Ovary (tissue), 9 donors: Measurements from ENCODE around the gene CACNA1C. TPM values are rescaled to one million over a fixed set of nuclear protein-coding genes. Genes with fewer than 3 reads are reported as not detected.

ENCODE experiments used
- DNase-seq, 5 donors: peaks; one replicate each; pipeline ENCODE4 v3.0.0-alpha.2; 2019 to 2020
- H3K27ac ChIP-seq, 2 donors: fragments of 200-600 bp; one replicate each; pipeline versions ENCODE4 v1.5.1 to v1.8.0; 2019 to 2022
- H3K27me3 ChIP-seq: fragments of 200-600 bp; one replicate; pipeline ENCODE4 v1.8.0; 2022
- H3K36me3 ChIP-seq: fragments of 200-600 bp; sonication (generic); one replicate; pipeline ENCODE4 v1.5.1; 2019
- H3K4me1 ChIP-seq: one replicate; pipeline ENCODE4 v1.8.1; 2013; ENCODE audit warnings: mild to moderate bottlenecking, moderate library complexity; ENCODE audit not compliant: insufficient read depth
- H3K4me3 ChIP-seq: fragments of 200-600 bp; sonication (generic); one replicate; pipeline ENCODE4 v1.5.1; 2017
- H3K9me3 ChIP-seq, 2 donors: fragments of 200-600 bp in 1 of 2; sonication (generic) in 1 of 2; one replicate each; pipeline versions ENCODE4 v1.5.1 to v1.8.1; 2013 to 2019; ENCODE audit warnings: mild to moderate bottlenecking in 1 of 2, moderate library complexity in 1 of 2
- EP300 ChIP-seq: sonication (generic); formaldehyde crosslinking; IDR thresholded peaks from one replicate; pipeline ENCODE4 v1.6.1; 2017; ENCODE audit warnings: antibody characterized with exemption
- POLR2A ChIP-seq: fragments of 450-650 bp; IDR thresholded peaks from one replicate; pipeline ENCODE4 v1.6.1; 2017; ENCODE audit warnings: antibody characterized with exemption, mild to moderate bottlenecking, moderate library complexity
- WGBS, 3 donors: extraction: QIAGEN DNeasy Blood & Tissue Kit in 1 of 3; methylation state at CpG; one replicate each; pipeline versions ENCODE4 v1.1.5 to v1.1.7; 2013 to 2017; 5-methylcytosine and 5-hydroxymethylcytosine counted together
- intact Hi-C, 4 donors: fragments of 100-400 bp; cut with DNase I; formaldehyde crosslinking; loops; one replicate each; pipeline versions ENCODE4 v1.11.0 to v1.15.1; 2022 to 2023
- polyA plus RNA-seq, 2 donors: library from polyadenylated mRNA; stranded (reverse); fragments of 200-250 nt in 1 of 2; fragments of 350-450 nt in 1 of 2; fragmentation: Illumina TruSeq in 1 of 2; extraction: RNeasy Lipid Tissue Mini Kit (QIAGEN cat#74804) in 1 of 2; gene quantifications; one replicate each; pipeline ENCODE4 v1.2.3, GENCODE V29; 2013 to 2014
- total RNA-seq, 7 donors: library from RNA; depleted of rRNA in 2 of 7; stranded (reverse); fragments of >200 nt in 2 of 7; fragmentation: NEBNext Ultra II Directional in 3 of 7; extraction: Animal tissue kit (Norgen Biotek cat#: 25700) in 3 of 7; gene quantifications; one replicate each; pipeline versions ENCODE4 v1.1.0 to v1.2.4, GENCODE V29; 2016 to 2023
- TF ChIP-seq, protein P1 (sequence below), 3 donors: fragments of 450-650 bp in 2 of 3; fragments of 200-600 bp in 1 of 3; IDR thresholded peaks; one replicate each; pipeline versions ENCODE4 v1.5.1 to v1.8.0; 2016 to 2022; ENCODE audit warnings: antibody characterized with exemption in 3 of 3, mild to moderate bottlenecking in 1 of 3
- donor health status: DM: no; HTN: no; CAD: no; lungs with moderate emphysema.
- donor health status: DM: no; HTN: no; CAD: no.
- donor health status: Bipolar disorder and iron deficiency.
- donor health status: DM: yes; HTN: yes; CAD: no.
- donor health status: DM: no; HTN: no; CAD: no.
- donor health status: DM: yes; HTN: yes; CAD: no.

CACNA1C gene
- total and polyA plus RNA-seq, 9 donors, result 2.2 to 8.3 (median 3.7) TPM

DNA sequence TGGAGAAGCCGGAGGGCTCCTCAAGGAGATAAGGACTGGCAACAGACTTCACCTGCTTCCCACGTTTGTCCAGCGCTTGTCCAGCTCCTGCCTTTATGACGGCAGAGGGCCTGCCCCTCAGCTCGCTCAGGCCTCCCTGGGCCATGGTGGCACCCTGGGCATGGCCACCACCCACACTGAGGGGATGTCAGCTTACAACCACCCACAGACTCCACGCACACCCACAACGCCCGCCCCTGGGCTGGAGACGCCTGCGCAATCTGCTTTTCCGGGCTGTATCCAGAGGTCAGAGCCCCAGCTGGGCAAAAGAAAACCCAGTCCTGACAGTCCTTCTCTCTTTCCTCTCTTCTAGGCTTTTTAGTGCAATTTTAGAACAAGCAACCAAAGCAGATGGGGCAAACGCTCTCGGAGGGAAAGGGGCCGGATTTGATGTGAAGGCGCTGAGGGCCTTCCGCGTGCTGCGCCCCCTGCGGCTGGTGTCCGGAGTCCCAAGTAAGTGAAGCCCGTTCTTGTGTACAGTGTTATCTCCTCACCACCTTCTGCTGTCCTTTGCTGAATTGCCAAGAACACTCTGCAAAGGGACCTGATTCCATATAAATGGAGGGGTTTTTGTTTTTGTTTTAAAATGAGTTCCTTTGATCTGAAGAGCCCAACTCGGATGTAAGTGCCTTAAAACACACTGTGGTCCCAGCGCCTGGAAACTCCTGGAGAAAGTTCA is 404.6 kb downstream of the CACNA1C start:
- Histone ChIP-seq H3K27ac (no peak overlapping the region), H3K27me3 (no peaks in the 10 kb centered on the region), H3K4me3 (no peak overlapping the region), H3K36me3 (no peaks in the 10 kb centered on the region), H3K9me3 (no peaks in the 10 kb centered on the region), H3K4me1 (no peaks in the 10 kb centered on the region)
- DNase-seq, result no peak
- 78 to 85% (median 82%) methylated on average over 23 of the region's 23 CpGs for WGBS, 3 donors
- no peak for TF ChIP-seq POLR2A
- TF ChIP-seq, protein P1, sequence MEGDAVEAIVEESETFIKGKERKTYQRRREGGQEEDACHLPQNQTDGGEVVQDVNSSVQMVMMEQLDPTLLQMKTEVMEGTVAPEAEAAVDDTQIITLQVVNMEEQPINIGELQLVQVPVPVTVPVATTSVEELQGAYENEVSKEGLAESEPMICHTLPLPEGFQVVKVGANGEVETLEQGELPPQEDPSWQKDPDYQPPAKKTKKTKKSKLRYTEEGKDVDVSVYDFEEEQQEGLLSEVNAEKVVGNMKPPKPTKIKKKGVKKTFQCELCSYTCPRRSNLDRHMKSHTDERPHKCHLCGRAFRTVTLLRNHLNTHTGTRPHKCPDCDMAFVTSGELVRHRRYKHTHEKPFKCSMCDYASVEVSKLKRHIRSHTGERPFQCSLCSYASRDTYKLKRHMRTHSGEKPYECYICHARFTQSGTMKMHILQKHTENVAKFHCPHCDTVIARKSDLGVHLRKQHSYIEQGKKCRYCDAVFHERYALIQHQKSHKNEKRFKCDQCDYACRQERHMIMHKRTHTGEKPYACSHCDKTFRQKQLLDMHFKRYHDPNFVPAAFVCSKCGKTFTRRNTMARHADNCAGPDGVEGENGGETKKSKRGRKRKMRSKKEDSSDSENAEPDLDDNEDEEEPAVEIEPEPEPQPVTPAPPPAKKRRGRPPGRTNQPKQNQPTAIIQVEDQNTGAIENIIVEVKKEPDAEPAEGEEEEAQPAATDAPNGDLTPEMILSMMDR (IDR thresholded peaks at IDR 0.05), result no peak
- no peak for TF ChIP-seq EP300
- intact Hi-C loops, result no loop called here

DNA sequence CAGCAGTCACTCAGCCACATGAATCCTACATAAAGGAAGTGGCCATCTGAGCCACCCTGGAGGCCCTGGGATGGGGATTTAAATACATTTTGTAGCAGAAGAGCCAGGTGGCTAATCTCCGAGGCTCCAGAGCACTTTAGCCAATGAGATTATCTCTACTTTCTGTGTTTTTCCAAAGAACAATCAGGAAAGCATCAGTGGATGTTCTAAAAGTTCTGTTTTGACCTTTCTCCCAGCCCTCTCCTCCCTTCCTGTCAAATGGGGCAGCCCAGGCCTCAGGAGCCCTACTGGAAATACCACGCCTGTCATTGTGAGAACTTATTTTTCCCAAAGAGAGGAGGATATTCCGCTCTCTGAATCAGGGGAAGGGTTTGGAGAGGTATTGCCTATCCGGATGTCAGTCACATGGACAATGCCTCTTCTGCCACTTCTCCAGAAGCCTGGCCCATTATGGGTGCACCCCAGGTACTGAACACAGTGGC is 405.2 kb downstream of the CACNA1C start:
- no peak for TF ChIP-seq POLR2A
- TF ChIP-seq, protein P1 (IDR thresholded peaks at IDR 0.05), result no peak
- TF ChIP-seq EP300, result no peak
- intact Hi-C loops, result no loop called here
- H3K9me3 ChIP-seq, result no peaks in the 10 kb centered on the region
- H3K4me1 ChIP-seq, result no peaks in the 10 kb centered on the region
- H3K27ac ChIP-seq, result no peak overlapping the region
- WGBS, 3 donors, result 65 to 80% (median 75%) methylated on average over 4 of the region's 4 CpGs
- H3K27me3 ChIP-seq, result no peaks in the 10 kb centered on the region
- no peak overlapping the region for H3K4me3 ChIP-seq
- H3K36me3 ChIP-seq, result no peaks in the 10 kb centered on the region
- no peak for DNase-seq

DNA sequence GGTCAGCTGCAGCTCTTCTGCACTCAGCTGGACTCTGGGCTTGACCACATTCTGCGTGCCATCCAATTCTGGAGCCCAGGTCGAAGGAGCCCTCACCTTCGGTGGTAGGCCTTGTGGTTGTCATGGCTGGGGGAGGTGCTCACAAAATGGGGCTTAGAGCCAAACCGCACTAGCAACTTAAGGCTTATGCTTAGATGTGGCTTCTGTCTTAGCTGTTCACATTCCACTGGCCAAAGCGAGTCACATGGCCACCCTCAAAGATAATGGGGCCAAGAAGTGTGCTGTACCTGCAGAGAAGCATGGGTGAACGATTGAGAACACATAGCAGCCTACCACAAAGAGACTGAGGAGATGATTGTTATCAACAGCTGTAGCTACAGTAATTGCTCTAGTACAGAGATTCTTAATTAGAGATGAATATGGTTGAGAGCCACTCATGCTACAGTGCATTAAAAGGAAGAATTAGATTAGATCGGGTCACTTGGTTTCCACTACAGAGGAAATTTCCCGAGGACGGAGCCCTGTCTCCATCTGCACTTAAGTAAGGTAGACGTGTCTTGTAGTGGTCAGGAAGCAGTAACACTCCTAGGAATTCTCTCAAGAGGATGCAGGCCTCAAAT is 407.4 kb downstream of the CACNA1C start:
- H3K4me3 ChIP-seq, result no peak overlapping the region
- DNase-seq, result no peak
- TF ChIP-seq, protein P1 (IDR thresholded peaks at IDR 0.05), result no peak
- TF ChIP-seq POLR2A, result no peak
- no peak for TF ChIP-seq EP300
- intact Hi-C loops, result no loop called here
- H3K4me1 ChIP-seq, result no peaks in the 10 kb centered on the region
- H3K9me3 ChIP-seq, result no peaks in the 10 kb centered on the region
- H3K27me3 ChIP-seq, result no peaks in the 10 kb centered on the region
- no peak overlapping the region for H3K27ac ChIP-seq
- 88 to 94% (median 92%) methylated on average over 10 of the region's 10 CpGs for WGBS, 3 donors
- no peaks in the 10 kb centered on the region for H3K36me3 ChIP-seq

DNA sequence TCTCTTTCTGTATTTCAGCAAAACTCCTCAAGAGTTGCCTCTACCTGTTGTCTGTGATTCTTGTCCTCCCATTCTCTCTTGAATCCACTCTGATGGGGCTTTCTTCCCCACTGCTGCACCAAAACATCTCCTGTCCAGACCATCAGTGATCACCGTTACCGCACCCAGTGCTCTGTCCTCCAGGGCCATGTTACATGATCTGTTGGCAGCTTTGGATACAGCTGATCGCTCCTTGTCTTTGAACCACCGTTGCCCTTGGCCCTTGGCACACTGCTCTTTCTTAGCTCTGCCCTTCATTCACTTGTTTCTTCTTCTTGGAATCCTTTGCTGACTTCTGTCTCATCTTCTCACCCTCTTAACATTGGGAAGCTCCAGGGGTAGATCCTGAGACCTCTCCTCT is 408.3 kb downstream of the CACNA1C start:
- Histone ChIP-seq H3K4me3 (no peak overlapping the region), H3K27ac (no peak overlapping the region), H3K4me1 (no peaks in the 10 kb centered on the region), H3K9me3 (no peaks in the 10 kb centered on the region), H3K27me3 (no peaks in the 10 kb centered on the region), H3K36me3 (no peaks in the 10 kb centered on the region)
- intact Hi-C loops, result no loop called here
- DNase-seq, result no peak
- 94 to 96% (median 94%) methylated on average over 4 of the region's 4 CpGs for WGBS, 3 donors
- TF ChIP-seq POLR2A, result no peak
- TF ChIP-seq, protein P1 (IDR thresholded peaks at IDR 0.05), result no peak
- no peak for TF ChIP-seq EP300
